IMR-90 (cell line): ENCODE measurements around the gene TM4SF18.

Experiments used
- CEBPB ChIP-seq: IDR thresholded peaks from 2 replicates; pipeline ENCODE4 v1.6.1; 2012; ENCODE audit warnings: low read depth, low read length, improper control_type of control experiment
- MAFK ChIP-seq: IDR thresholded peaks from 2 replicates; pipeline ENCODE4 v1.6.1; 2012; ENCODE audit warnings: low read depth, low read length, improper control_type of control experiment
- MXI1 ChIP-seq: IDR thresholded peaks from 2 replicates; pipeline ENCODE4 v1.6.1; 2012; ENCODE audit warnings: low read depth, mild to moderate bottlenecking, low read length, moderate library complexity, borderline replicate concordance
- POLR2A ChIP-seq: IDR thresholded peaks from 2 replicates; pipeline ENCODE4 v1.6.1; 2012; ENCODE audit warnings: mild to moderate bottlenecking, low read depth, low read length
- RAD21 ChIP-seq: IDR thresholded peaks from 2 replicates; pipeline ENCODE4 v1.6.1; 2012; ENCODE audit warnings: low read length, improper control_type of control experiment
- TF ChIP-seq, protein P1 (sequence below): conservative IDR thresholded peaks from 2 replicates; pipeline ENCODE4 v1.5.1; 2012; ENCODE audit warnings: mild to moderate bottlenecking, low read depth, low read length, improper control_type of control experiment
- TF ChIP-seq, protein P2 (sequence below): fragments of 150-350 bp; IDR thresholded peaks from 2 replicates; pipeline ENCODE4 v1.6.1; 2016; ENCODE audit warnings: low read depth, mild to moderate bottlenecking, low read length, moderate library complexity, borderline replicate concordance

DNA sequence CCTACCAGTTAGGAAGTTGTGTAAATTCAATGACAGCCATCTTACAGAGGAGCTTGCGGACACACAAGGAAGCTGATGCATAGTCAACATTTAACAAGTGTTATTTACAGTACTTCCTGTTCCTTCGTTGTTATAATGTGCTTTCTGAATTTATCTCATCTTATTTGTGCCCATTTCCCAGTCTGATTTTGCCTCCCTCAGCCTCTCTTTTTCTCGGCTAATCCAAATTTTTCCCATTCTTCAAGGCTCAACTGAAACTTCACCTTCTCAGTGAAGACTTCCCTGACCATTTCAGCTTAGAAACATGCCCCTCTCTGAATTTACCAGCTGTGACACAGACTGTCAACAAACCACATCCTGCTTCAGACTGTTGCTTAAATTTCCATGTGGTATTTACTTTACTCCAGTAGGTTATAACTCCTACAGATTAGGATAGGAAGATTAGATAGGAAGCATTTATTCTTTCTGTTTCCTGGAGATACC is 56.1 kb downstream of the TM4SF18 start:
- TF ChIP-seq, protein P1, sequence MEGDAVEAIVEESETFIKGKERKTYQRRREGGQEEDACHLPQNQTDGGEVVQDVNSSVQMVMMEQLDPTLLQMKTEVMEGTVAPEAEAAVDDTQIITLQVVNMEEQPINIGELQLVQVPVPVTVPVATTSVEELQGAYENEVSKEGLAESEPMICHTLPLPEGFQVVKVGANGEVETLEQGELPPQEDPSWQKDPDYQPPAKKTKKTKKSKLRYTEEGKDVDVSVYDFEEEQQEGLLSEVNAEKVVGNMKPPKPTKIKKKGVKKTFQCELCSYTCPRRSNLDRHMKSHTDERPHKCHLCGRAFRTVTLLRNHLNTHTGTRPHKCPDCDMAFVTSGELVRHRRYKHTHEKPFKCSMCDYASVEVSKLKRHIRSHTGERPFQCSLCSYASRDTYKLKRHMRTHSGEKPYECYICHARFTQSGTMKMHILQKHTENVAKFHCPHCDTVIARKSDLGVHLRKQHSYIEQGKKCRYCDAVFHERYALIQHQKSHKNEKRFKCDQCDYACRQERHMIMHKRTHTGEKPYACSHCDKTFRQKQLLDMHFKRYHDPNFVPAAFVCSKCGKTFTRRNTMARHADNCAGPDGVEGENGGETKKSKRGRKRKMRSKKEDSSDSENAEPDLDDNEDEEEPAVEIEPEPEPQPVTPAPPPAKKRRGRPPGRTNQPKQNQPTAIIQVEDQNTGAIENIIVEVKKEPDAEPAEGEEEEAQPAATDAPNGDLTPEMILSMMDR, result no peak
- TF ChIP-seq, protein P2, sequence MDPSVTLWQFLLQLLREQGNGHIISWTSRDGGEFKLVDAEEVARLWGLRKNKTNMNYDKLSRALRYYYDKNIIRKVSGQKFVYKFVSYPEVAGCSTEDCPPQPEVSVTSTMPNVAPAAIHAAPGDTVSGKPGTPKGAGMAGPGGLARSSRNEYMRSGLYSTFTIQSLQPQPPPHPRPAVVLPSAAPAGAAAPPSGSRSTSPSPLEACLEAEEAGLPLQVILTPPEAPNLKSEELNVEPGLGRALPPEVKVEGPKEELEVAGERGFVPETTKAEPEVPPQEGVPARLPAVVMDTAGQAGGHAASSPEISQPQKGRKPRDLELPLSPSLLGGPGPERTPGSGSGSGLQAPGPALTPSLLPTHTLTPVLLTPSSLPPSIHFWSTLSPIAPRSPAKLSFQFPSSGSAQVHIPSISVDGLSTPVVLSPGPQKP, result no peak
- TF ChIP-seq CEBPB, result peak; percentile 85
- TF ChIP-seq POLR2A, result no peak
- TF ChIP-seq RAD21, result no peak
- TF ChIP-seq MXI1, result peak; percentile 50; the same call in 1 of the 2 replicates
- no peak for TF ChIP-seq MAFK
